Measurements from ENCODE around the gene SLC35G2.

GRCh38 chr3:136802481-136802996, 16.4 kb upstream of the SLC35G2 start:
- no peak for TF ChIP-seq EZH2 (IDR thresholded peaks at IDR 0.05; ENCODE audit: borderline replicate concordance, low read depth, low read length, poor library complexity, severe bottlenecking)
- TF ChIP-seq, protein P1, sequence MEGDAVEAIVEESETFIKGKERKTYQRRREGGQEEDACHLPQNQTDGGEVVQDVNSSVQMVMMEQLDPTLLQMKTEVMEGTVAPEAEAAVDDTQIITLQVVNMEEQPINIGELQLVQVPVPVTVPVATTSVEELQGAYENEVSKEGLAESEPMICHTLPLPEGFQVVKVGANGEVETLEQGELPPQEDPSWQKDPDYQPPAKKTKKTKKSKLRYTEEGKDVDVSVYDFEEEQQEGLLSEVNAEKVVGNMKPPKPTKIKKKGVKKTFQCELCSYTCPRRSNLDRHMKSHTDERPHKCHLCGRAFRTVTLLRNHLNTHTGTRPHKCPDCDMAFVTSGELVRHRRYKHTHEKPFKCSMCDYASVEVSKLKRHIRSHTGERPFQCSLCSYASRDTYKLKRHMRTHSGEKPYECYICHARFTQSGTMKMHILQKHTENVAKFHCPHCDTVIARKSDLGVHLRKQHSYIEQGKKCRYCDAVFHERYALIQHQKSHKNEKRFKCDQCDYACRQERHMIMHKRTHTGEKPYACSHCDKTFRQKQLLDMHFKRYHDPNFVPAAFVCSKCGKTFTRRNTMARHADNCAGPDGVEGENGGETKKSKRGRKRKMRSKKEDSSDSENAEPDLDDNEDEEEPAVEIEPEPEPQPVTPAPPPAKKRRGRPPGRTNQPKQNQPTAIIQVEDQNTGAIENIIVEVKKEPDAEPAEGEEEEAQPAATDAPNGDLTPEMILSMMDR (conservative IDR thresholded peaks at IDR 0.05; ENCODE audit: low read depth, low read length), result no peak
